Measurements from ENCODE around the gene SOX2.
A peak's percentile ranks its signal among the peaks of the same experiment; 100 is the strongest.

The SOX2 gene

GRCh38 chr3:181711325-181712135 is at the start of gene SOX2:
Gene SOX2, plus strand, starts transcription at chr3:181711925. Its CDS starts 436 bp downstream, at chr3:181712361.
- no peak for DNase-seq

- DNase-seq, result no peak
Measured at GRCh38 chr3:181683563-181683962, 28.2 kb upstream of the SOX2 start.

DNA sequence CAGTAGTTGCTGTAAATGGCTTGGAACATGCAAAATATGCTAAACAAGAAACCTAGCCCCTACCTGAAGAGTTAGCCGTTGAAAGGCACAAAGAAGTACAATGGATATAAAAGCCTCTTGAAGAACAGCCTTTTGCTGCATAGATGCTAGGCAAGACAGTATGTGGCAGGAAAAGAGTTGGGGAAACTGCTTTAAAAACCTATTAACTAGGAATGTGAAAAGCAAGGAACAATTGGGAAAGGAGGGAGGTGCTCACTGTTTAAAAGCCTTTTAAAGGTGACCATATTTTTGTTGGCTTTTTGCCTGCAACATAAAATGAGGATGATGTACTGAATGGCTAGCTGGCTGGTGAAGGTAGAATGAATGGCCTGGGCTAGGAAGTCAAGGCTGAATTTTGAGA is 24.5 kb upstream of the SOX2 start:
- no peak for DNase-seq

GRCh38 chr3:181687731-181688130 is 24.0 kb upstream of the SOX2 start:
- no peak for DNase-seq

DNA sequence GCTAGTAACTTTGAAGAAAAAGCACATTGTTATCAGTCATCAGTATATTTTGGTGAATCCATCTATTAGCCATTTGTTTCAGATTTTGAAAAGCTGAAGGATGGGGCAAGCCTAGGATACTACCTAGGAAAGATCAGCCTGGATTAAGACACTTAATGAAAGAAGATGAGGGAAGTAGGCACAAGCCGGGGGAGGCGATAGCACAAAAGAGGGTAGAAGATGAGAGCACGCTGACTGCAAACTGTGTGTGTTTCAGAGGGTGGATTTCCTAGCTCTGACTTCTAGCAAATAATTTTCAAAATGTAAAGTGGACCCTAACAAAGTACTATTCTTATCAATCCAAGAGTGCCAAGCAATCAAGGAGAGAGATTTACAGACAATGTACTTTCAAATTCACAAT is 22.2 kb upstream of the SOX2 start:
- no peak for DNase-seq

DNA sequence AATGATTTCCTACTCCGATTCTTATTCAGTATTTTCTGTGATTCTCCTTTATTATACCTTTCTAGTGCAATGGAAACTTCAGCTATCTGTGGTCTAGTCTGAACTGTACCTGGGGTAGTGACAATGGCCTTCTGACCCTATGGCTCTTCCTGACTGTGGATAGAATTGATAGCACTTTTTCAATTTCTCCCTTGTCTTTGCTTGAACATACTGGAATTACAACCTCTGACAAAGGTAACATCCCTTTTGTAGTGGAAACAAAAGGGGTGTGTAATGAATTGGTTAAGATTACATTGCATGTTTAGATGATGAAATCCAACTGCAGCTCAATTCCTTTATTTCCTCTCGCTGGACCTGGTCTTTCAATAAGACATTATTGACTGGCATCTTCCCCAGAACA is 21.0 kb upstream of the SOX2 start:
- DNase-seq, result no peak

GRCh38 chr3:181691901-181692300 is 19.8 kb upstream of the SOX2 start:
- DNase-seq, result no peak

DNA sequence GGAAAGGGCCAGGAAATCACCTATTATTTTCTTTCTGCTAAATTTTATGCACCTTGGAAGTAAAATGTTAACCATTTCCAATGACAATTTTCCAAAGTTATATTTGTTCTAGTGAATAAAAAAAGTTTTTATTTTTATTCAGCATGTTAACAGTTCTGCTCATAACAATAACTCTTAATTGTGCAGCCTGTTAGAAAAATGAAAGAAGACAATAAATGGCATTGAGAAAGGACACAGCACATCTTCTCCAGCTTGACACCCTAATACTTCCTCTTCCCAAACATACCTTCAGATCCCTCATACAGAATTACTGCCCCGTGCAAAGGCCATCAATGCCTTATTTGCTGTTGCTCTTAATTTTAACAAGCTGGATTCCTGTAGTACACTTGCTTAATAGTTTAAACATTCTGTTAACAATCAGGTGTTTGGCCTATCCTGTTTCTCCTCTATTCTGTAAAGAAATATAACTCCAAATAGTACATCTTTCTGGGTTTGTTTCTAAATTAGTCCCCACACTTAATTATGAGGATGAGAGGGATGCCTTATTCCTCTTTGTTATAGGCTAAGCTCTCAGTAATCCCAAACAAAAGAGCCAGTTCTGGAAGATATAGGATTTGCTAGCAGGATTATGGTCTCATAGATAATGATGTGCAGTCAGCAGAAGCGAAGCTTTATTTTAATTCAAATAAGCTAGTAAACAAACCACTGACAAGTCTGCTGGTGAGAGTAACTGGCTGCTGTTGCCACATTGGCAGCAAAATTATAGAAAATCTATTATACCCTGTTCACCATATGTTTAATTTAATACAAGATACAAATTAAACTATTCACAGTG is 19.2 kb upstream of the SOX2 start:
- DNase-seq, result no peak

DNA sequence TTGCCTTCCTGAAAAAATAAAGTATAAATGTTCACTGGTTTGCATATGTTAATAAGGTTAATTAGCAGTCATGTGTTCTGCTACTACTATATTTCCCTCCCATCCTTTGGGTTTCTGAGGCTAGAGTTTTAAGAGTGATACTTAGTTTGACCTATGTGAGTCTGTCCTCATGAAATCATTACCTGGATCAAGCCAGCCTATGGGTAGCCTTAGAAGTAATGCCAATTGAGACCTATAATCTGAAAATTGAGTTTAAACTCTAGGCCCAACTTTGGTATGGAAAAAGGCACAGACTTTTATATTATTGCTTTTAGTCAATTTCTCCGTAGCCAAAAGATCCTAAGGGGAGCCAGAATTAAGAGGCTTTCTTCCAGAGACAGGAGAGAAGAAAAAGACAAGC is 18.4 kb upstream of the SOX2 start:
- no peak for DNase-seq

GRCh38 chr3:181694805-181695660 is 16.7 kb upstream of the SOX2 start:
- DNase-seq, result no peak

- no peak for DNase-seq
Measured at GRCh38 chr3:181695661-181696491, 15.8 kb upstream of the SOX2 start.

GRCh38 chr3:181696626-181697230 is 15.0 kb upstream of the SOX2 start:
- DNase-seq, result no peak

GRCh38 chr3:181698263-181698954 is 13.3 kb upstream of the SOX2 start:
- DNase-seq, result no peak

- no peak for DNase-seq
Measured at GRCh38 chr3:181699171-181699903, 12.4 kb upstream of the SOX2 start.

- peak; percentile 21 for DNase-seq
Measured at GRCh38 chr3:181700168-181701087, 11.3 kb upstream of the SOX2 start.

DNA sequence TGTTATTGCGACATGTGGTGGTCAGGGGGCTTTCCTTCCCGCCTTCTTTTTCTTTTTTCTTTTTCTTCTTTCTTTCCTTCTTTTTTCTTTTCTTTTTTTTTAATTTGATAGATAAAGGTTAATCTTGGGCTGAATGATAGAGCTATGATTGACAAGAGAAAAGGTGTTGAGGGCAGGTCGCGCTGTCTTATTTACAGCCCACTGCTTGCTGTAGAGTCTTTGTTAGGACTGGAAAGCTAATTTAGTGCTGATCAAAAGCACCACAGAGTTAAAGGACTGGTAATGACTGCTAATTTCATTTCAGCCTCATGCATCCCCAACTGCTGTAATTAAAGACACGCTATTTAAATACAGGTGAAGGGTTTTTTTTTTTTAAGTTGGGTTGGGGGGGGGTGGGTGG is 10.6 kb upstream of the SOX2 start:
- no peak for DNase-seq

DNA sequence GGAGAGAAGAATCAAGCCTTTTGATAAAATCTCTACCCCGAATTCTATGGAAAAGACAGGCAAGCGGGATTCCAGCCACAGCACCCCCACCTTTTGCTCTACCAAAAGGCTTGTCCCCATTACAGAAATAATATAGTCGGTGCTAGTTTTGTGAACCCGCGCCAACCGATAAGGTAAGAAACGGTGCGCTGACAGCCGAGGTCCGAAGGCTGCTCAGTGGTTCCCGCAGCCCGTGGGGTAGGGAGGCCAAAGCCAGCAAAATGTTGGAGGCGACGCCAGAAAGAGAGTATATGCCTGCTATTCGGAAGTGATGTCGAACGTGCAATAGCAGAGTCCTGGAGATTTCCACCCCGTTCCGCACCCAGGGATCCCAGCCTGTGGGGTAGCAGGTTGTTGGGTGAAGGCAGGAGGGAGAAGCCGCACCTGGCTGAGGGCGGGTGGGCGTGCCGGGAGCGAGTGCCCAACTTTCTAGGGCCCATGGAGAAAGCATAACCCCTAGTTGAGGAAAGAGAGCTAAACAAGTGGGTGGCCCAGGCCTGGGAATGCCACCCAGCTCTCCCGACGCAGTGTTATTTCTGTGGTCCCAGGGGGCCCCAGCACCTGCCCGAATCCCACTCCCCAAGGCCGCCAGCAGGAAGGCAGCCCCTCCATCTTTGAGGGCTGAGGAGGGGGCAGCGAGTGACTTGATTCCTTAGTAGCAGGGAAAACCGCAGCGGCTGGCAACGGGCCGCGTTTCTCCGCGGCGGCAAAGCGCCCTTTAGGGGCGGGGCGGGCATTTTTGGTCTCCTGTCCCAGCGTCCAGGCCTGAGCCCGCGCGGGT is 7.9 kb upstream of the SOX2 start:
- no peak for DNase-seq

- no peak for DNase-seq
Measured at GRCh38 chr3:181704421-181705085, 7.2 kb upstream of the SOX2 start.

All from activated gamma-delta T cell treated with Interleukin-2 at 50 U/mL for 16 hours (primary cell).